NCI-H2171 treated with DMSO at 0.1 percent for 48 hours (cell line): ENCODE data around the gene HES7.
"Not testable (repeated sequence)": the region's sequence is repeated elsewhere in the genome, so short reads cannot be mapped to it uniquely, and the experiment has no call there.

Experiments
- DNase-seq: peaks from one replicate; lab custom pipeline; 2025; lab: John Stamatoyannopoulos, UW

Gene HES7

DNA sequence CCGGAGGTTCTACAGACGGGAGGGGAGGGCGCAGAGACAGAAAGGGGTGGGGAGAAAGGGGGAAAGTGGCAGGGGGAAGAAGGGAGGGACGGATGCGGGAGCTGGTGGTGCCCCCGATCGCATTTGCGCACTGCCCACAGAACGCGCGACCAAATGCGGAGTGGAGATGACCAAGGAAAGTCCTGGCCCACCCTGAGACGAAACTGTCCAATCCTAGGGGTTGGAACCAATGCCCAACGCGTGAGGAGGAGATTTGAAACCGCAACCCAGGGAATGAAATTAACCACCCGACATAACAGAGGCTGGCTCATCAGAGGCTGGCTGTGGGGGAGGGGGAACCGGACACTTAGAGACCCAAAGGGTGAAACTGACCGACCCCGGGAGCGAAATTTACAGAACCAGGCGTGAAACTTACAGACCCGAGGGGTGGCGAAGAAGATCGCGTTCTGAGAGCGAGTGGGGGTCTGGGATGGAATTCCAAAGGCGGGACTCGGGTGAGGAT is 1.4 kb downstream of the HES7 start:
- DNase-seq = no peak

DNA sequence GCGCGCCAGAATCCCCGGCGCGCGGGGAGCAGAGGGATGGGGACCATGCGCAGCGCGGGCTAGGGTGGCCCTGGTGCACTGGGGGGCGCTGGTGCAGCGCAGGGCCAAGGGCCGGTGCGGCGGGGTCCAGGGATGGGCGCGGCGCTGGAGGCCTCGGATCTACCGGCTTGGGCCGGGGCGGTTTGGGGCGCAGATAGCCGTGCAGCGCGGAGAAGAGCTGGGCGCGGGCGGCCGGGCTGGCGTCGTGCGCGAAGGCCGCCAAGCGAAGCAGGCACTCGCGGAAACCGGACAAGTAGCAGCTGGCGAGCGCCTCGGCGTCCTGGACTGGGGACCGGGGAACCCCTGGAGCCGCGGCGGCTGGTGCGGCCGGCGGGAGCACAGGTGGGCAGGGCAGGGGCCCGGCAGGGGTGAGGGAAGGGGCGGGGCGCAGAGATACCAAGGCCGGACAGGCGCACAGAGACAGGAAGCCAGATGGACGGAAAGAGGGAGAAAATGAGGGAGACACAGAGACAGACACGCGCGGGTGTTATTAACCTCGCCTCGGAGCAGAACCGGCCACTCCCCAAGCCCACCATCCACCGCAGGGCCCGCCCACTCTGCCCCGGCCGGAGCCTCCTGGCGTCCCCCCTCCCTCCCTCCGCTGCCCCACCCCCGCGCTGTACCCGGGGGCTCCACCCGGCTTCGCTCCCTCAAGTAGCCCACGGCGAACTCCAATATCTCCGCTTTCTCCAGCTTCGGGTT is 2.1 kb downstream of the HES7 start:
- peak; percentile 60 for DNase-seq

DNA sequence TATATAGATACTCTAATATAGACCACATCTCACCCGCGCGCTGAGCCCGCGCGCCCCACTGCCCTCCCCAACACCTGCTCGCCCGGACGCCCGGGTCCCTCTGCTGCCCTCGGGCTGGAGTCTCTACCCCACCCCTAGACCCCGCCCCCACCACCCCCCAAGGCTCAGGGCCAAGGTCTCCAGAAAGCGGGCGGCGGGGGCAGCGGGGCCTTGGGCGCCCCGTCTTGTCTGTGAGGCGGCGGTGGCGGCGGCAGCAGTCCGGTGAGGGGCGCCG is 2.6 kb downstream of the HES7 start:
- DNase-seq = no peak

DNA sequence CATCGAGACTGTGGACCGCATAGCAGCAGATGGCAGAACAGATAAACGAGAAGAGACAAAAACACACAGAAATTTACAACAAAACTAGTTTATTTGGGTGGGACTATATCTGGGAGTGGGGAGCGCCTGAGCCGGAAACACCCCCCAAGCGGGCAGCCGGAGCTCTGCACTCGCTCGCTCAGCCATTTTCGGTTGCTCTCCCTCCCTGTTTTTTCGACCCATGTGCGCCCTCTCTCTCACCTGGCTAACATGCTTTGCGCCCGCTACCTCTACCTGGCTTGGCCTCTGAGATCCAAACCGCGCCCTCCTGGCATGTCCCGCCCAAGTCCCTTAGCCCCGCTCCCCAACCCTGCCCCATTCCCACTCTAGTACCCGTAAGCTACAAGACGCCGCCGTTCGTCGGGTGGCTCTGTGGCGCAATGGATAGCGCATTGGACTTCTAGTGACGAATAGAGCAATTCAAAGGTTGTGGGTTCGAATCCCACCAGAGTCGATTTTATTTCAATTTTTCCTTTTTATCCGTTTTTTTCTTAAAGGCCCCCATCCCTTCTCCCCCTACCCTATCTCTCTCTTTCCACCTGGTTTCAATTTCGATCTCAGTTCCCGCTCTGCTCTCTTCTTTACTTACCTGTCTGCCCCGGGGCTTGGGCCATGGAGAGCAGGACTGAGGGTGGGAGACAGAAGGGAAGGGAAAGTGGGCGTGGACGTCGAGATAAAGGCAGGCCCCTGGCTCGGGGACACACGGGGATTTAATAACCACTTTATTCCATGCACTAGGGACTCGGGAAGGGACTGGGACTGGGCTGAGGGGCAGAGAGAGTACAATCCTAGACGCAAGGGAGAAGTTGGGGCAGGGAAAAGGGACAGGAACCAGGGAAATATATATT is 3.1 kb downstream of the HES7 start:
- DNase-seq = peak; percentile 91

DNA sequence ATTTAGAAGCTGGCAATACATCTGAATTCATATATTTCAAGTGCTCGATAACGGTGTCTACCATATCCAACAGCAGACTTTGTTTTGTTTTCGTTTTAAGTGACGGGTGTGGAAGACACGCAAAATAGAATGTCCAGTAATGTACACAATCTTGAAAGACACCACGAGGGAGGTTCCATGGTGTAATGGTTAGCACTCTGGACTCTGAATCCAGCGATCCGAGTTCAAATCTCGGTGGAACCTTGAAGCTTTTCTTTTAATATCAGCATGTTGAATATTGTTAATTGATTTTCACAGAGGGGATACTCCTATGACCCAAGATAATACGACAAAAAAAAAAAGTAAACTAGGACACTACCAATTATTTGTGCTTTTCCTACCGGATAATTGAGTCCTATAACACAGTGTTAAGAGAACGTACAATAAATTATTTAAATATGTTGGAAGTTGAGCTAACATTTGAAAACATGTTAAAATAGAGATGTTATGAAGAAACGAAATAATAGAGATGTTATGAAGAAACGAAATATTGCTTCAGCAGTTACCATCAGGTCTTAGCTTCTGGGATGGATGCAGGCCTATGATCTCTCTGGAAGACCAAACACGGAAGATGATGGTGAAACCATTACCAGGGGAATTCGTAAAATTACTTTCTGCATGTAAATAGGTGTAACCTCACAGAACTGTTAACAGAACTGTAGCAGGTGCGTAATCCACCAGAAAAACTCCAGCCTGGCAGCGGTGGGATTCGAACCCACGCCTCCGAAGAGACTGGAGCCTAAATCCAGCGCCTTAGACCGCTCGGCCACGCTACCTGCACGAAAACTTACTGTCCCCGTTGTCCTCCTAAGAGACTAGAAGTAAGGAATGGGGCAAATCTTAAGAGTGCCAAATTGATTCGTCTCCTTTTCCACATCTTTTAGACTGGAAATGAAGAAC is 4.1 kb downstream of the HES7 start:
- peak; percentile 91 for DNase-seq

DNA sequence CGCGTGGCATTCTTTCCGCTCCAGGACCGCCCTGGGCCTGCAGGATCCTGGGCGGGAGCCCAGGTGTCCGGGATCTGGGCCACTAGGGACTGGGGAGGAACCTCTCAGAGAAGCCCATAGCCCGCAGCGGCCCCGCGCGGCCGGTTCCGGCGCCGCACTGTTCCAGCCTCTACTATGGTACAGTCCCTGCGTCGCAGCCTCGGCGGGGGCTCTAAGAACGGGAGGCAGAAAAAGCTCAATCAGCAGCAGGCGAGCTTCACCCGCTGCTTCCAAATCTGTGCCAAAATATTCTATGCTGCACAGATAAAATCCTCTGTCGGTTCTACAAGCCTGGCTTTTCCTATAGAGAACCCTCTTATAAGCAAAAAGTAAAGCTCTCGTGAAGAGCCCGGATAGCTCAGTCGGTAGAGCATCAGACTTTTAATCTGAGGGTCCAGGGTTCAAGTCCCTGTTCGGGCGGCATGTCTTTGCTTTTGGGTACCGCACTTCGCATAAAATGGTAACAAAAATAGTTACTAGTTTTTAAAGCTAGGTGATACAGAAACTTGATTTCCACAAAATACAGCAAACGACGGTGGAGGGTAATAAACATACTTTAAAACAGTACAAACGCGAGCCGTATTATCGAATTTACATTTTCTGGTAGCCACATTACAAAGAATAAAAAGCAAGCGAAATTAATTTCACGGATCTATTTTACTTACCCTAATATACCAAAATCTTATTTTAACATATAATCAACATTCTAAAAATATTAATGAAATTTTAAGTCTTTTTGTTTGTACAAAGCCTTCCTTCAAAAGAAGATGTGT is 4.9 kb downstream of the HES7 start:
- DNase-seq = peak; percentile 89

DNA sequence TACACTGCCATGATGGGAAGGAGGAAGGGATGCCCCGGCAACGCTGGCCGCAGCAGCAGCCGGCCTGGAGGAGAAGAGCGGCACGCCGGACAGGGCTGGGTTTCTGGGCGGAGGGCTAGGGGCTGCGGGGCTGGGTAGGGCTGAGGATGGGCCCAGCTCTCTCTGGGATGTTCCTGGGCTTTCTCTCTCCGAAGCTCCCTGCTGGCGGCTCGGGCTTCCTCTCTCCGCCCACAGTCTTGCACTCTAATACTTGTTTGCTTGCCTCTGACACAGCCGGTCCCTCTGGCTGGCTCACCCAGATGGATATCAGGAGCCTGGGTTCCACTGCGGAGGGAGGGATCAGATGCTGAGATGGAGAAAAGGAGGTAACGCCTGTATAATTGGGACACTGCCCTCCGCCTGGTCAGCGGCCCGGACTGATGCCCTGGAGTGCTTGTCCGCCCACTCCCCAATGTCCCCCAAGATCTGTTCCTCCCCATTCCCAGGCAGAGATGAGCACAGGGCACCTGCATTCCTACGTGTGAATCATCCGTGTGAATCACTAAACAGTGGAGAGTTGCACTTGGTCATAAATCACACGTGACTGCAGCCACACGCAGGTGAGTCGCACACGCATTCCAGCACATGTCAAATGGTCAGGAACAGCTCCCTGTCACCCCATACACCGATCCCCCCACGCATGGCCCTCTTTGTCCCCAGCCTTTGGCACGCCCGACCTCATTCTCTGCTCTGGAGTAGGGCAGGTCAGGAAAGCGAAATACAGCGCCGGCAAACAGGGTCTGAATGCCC is 5.7 kb downstream of the HES7 start, which contains the start of gene ALOXE3:
TSS of gene ALOXE3 (minus strand) at position 535 of the 789 bp plus-strand sequence. CDS start at position 11, 524 bp downstream.
- peak; percentile 52 for DNase-seq

DNA sequence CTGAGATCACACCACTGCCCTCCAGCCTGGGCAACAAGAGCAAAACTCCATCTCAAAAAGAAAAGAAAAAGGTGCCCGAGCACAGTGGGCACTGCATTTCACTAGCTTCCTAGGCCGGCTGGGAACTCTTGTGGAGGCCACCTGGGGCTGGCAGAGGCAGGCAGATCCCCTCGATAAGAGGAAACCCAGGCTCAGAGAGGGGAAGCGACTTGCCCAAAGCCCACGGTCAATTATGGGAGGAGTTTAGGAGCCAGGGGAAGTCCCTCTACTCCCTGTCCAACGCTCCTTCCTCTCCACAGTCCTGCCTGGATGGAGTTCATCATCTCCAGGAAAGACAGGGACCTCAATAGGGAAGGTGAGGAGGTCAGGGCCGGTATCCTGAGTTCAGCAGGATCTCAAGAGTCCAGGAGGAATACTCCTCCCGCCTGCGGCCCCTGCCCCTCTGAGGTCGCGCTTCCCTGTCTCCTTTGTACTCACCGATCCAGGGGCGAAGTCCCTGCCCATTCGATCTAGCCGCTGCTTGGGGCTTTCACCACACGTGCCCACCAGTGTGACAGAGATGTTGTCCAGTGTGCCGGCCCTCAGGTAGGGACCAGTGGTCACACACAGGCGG is 6.4 kb downstream of the HES7 start:
- no peak for DNase-seq

DNA sequence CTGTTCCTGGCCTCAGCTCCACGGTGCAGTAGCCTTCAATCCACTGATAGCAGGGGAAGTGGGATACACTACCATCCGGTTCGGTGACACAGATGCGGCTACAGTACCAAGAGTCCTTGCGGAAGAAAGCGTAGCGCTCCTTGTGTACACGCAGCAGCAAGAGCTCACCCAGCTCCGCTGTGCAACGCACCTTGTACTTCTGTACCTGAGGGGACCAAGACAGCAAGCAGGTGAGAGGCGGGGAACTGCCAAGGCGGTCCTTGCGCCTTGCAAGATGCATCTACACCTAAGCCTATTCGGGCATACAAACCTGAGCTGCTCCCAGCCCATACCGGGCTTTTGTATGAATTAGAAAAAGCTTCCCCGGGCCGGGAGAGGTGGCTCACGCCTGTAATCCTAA is 7.1 kb downstream of the HES7 start:
- no peak for DNase-seq

DNA sequence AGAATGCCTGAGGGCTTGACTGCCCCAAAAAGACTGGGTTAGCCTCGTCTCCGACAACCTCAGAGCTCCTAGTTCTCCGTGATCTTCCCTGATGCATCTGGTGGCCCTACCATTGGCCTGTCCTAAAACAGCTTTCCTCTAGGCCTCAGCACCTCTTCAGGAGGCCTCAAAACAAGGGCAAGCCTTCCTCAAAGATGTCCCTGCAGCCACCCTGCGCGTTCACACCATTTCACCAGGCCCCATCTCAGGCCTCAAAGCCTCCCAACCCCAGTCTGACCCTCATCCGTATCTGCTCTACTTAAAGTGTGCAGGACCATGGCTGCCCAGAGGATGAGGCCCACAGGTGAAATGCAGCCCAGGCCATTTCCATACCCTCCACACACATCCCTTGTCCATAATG is 13.0 kb downstream of the HES7 start:
- no peak for DNase-seq

DNA sequence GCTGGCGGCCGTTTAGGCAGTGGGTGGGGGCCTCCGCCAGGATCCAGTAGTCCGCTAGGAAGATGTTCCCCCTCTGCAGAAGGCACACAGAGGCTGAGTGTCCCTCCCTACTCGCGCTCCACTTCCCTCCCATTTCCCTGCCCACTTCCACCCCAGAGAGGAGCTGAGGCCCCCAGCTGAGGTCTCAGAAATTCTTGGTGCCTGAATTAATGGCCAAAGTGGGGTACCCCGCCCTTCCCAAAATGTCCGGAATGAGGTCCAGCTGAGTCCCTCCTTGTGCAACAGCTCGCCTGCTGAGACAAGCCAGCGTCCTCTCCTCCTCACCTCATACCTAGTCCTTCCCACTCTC is 13.5 kb downstream of the HES7 start:
- DNase-seq = no peak

DNA sequence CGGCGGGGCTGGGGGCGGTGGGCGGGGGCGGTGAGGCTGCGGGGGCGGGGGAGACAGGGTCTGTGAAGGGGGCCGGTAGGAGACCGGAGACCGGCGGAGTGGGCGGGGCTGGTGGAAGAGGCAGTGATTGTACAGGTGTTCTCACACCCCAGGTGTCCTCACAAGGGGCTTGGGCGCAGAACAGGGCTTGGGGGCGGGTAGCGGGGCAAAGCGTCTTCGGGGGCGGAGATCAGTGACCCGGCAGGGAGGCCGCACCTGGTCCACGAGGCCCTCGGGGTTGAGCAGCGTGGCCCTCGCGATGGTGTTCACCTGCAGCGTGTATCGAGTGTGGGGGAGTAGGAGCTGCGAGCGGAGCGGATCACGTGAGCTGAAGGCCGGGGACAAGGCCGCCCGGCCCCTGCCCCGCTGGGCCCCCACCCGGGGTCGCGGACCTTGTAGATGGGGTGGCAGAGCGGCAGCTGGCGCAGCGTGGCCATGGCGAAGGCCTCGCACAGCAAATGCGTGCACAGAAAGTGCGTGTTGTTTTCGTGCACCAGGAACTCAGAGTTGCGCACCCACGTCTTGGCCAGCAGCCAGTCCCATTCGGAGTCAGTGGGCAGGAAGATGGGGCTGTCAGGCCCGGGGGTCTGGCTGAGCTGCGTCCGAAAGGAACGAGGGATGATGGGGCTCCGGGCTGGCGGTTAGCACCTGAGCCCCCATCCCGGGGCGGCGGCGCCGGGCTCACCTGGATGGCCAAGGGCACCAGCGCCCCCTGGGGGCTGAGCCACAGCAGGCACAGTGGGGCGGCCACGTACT is 14.0 kb downstream of the HES7 start:
- peak; percentile 67 for DNase-seq

DNA sequence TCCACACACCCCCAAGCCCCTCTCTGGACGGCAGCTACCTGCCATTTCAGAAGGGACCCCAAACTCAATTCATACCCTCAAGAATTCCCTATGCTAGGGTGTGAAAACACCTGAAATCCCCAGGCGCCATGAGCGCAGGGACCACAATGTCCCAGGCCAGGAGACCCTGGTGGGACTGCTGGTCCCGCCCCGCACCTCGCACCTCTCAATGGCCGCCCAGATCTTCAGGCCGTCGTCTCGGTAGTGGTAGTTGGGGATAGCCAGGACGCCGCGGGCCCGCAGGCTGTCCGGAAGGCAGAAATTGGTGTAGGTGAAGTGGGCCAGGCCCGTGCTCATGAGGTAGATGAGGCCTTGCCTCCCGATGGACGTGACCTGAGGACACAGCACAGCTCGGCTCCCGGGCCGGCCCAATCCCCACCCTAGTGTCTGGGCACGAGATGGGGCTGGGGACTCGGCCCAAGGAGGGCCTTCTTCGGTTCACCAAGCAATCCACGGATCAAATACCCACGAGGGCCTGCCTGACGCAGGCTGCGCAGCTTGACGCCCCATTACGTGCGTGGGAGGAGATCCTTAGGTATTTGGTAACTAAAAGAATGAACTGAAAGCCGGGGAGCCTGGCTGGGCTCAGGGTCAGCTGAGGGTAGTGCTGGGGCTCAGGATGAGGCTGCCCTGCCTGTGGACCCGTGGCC is 14.8 kb downstream of the HES7 start:
- no peak for DNase-seq

DNA sequence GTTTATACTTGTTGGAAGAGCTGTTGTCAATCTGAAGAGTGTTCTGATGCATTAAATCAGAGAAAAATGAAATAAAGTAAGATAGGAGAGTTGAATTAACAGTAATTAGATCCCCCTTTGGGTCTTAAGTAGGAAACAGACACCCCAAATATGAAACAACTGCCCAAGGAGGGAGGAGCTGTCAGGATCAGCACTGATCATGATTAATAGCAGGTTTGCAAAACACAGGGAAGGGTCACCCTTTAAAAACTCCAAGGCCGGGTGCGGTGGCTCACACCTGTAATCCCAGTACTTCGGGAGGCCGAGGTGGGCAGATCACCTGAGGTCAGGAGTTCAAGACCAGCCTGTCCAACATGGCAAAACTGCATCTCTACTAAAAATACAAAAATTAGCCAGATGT is 16.9 kb downstream of the HES7 start:
- not testable (repeated sequence) for DNase-seq

DNA sequence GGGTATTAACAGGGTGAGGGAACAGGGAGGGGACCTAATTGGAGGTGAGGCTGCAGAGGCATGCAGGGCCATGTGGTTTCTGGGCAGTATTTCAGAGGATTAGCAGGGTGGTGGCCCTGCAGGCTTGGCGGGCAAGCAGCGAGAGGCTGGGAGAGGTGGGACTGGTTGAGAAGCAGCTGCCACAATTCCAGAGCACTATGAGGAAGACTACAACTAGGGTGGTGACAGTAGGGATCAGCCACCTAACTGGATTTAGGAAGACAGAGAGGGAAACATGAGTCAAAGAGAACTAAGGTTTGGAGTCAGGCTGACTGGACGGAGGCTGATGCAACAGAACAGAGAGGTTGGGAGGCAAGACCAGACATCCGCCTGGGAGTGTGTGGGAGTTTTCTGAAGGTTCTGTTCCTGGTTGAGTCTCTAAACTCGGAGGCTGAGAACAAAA is 17.9 kb downstream of the HES7 start:
- no peak for DNase-seq

DNA sequence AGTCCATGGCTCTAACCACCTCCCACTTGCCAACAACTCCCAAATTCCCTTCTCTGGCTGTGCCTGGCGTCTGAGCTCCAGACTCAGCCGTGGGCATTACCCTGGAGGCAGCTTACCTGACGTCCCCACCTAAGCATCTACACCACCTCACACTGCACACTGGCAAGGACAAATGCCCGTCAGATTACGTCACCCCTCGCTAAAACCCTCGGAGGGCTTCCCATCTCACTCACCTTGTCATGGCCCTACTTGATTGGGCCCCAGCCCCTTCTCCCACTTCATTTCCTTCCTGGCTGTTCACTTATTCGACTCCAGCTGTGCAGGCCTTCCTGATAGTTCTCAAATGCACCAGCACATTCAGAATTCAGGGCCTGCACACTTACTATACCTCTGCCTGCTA is 19.0 kb downstream of the HES7 start:
- DNase-seq = no peak

DNA sequence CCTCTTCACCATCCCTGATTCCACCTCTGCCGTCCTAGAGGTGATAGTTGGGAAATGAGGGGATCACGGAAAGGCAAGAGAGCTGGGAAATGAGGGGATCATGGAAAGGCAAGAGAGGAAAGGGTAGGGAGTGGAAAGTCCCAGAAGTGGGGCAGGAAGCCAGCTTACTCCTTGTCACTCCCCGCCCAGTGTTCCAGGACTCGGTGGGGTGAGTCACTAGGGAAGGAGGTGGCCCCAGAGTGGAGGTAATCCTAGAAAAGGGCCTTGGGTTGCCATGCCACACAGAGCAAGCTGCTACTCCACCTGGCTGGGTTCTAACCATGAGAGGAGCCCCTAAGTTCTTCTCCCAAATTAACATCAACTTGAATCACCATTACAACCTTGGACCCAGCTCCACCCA is 20.4 kb downstream of the HES7 start:
- DNase-seq = no peak

DNA sequence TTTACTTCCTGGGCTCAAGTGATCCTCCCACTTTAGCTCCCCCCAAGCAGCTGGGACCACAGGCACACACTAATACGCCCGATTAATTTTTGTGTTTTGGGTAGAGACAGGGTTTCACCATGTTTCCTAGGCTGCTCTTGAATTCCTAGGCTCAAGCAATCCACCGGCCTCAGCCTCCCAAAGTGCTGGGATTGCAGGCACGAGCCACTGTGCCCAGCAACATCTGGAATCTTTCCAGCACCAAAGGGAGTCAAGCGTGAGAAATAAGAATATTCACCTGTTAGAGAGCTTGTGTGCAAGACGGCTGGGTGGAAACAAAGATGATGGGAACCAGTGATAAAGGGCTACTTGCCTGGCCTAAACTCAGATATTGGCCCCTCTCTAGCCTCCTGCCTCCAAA is 22.2 kb downstream of the HES7 start:
- DNase-seq = peak; percentile 9

DNA sequence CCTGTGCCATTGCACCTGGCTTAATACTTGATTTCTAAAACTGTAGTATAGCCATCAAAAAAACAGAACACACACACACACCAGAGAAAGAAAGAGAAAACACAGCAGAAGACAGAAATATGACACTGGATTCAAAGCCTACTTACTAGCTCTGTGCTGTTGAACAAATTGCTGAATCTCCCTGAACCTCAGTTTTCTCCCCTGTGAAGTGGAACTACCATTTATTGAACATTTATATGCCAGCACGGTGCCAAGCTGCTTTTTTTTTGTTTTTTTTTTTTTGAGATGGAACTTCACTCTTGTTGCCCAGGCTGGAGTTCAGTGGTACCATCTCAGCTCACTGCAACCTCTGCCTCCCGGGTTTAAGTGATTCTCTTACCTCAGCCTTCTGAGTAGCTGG is 23.1 kb downstream of the HES7 start:
- no peak for DNase-seq
